CD4-positive, alpha-beta T cell treated with Interleukin-2 at 100 ng/mL for 4 hours (primary cell): ENCODE measurements around the gene ZNF609.

ENCODE experiments used
- DNase-seq: peaks from one replicate; pipeline ENCODE4 v3.0.0-alpha.2; 2020; ENCODE audit warnings: low spot score

The ZNF609 gene

GRCh38 chr15:64502551-64502950 lies 42.2 kb downstream of the ZNF609 start:
- no peak for DNase-seq

DNA sequence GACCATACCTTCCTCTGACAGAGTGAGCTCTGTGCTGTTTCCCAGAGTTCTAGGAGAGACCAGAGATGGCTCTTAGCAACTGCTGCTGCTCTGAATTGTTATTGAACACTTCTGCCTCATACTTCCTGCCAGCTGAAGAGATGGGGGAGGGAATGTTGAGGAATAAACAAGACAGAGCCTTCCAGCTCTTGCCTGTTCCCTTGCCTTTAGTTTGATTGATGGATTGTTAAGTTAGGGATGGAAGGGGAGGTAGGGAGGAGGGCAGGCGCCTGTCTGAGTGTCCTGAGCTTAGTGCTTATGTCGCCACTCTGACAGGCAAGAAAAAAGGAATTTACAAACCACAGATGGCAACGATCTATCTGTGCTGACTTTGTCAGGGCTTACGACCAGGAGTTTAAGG lies 42.8 kb downstream of the ZNF609 start:
- DNase-seq = peak; percentile 10

DNA sequence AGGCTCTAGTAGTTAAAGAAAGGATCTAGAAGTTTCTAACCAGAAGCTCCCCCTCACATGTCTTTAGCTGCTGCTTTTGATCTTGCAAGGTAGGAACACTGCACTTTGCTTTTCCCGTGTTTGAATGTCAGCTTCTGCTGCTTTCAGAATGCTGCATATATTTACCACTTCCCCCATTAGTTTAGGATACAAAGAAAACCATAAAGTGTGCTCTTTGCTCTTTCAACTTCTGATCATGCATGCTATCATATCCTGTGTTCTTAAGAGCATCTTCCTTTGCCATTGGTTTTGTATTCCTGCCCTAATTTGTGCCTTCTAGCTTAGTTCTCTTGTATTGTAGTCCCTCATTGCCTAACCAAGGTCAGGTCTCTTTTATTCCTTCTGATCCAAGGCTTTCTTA lies 43.3 kb downstream of the ZNF609 start:
- DNase-seq = peak; percentile 27

- peak; percentile 25 for DNase-seq
These were observed 47.0 kb downstream of the ZNF609 start for GRCh38 chr15:64507293-64507802.

- DNase-seq = no peak
These were observed 47.5 kb downstream of the ZNF609 start for GRCh38 chr15:64507845-64508244.

DNA sequence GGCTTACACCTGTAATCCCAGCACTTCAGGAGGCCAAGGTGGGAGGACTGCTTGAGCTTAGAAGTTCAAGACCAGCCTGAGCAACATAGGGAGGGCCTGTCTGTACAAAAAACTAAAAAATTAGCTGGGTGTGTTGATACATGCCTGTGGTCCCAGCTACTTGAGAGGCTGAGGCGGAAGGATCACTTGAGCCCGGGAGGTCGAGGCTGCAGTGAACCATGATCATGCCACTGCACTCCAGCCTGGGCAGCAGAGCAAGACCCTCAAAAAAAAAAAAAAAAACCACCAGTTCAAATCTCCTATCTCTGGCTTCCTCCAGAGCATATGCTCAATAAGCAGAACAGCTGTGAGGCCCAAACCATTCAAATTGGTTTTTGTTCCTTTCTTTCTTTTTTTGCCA lies 53.4 kb downstream of the ZNF609 start:
- DNase-seq = no peak

- no peak for DNase-seq
These were observed 54.8 kb downstream of the ZNF609 start for GRCh38 chr15:64515196-64515595.

- no peak for DNase-seq
These were observed 55.4 kb downstream of the ZNF609 start for GRCh38 chr15:64515825-64516224.

DNA sequence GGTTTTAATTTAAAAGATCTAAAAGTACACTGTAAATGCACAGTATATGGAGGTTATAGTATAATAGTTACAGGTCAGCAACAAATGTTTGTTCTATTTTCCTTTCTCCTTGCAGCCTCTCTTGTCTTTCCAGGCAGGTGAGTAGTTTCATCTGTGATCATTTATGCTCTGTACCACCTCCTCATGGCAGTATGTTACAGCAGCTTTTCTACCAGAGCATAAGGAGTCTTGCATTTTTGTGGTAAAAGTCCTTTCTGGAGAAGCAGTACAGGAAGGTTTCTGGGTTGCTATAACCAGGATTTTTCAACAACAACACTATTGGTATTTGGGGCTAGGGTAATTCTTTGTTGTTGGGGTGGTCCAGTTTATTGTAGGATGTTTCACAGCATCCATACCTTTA lies 59.5 kb downstream of the ZNF609 start:
- DNase-seq = no peak

DNA sequence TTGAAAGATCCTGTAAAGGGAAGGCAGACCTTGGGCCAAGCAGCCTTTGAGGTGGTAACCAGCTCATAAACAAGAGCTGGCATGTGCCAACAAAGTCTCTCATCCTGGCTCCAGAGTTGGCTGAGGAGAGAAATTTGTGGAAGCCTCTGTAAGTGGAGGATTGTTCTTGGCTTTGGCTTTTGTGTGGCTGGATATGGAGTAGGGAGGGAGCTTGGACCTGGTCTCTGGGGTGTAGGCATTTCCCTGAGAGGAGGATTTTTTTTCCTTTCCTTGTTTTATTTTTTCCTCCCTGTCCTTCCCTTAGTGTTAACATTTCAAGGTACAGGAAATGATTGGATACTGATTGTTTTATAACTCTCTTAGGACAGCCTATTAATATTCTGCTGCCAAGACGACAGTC lies 60.8 kb downstream of the ZNF609 start:
- DNase-seq = no peak

GRCh38 chr15:64521726-64522164 lies 61.4 kb downstream of the ZNF609 start:
- no peak for DNase-seq

GRCh38 chr15:64522226-64522823 lies 61.9 kb downstream of the ZNF609 start:
- DNase-seq = no peak

DNA sequence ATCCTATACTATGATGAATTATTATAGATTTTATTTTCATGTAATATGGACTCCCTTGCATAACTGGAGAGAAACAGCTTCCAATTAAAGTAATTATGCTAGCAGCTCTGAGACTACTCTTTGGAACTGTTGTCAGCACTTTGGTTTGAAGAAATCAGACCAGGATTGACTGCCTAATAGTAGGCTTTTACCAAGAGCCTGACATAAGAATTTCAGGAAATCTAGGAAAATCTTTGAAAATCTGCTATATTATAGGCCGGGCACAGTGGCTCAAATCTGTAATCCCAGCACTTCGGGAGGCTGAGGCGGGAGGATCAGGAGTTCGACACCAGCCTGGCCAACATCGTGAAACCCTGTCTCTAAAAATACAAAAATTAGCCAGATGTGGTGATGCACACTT lies 62.9 kb downstream of the ZNF609 start:
- no peak for DNase-seq

- no peak for DNase-seq
These were observed 64.4 kb downstream of the ZNF609 start for GRCh38 chr15:64524778-64525177.

- DNase-seq = no peak
These were observed 65.6 kb downstream of the ZNF609 start for GRCh38 chr15:64525828-64526530.

DNA sequence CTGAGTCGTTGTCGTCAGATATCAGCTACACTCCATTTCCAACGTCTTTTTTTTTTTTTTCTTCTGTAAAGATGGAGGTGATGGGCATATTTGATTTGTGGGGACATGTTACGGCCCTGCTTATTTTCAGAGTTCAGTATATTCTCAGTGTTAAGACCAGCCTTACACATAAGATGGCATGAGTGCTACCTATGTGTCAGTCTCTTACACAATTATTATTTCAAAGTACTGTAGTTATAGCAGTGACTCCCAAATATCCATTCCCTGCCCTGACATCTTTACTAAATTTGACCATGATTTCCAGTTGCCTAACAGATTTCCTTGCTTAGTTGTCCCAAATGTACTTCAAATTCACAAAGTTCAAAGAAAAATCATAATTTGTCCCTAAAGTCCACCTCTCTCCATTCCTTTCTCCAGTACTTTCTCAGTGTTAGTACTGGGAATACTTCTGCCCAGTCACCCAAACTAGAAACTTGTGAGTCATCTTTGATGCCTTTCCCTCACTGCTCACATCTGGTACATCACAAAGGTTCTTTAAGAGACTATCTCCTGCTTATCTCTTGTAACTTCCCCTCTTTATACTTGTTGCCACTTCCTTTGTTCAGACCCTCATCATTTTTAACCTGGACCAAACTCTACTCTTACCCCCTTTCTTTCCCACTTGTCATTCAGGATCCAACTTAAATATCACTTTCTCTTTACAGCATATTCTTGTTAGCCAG lies 67.0 kb downstream of the ZNF609 start:
- DNase-seq = no peak

DNA sequence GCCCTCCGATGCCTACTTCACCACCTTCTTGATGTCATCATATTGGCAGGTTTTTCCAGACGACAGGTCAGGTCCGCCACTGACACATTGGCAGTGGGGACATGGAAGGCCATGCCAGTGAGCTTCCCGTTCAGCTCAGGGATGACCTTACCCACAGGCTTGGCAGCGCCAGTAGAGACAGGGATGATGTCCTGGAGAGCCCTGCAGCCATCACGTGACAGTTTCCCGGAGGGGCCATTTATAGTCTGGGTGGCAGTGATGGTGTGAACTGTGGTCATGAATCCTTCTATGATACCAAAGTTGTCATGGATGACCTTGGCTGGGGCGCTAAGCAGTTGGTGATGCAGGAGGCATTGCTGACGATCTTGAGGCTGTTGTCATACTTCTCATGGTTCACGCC lies 68.5 kb downstream of the ZNF609 start:
- no peak for DNase-seq

GRCh38 chr15:64530472-64530871 lies 70.1 kb downstream of the ZNF609 start:
- DNase-seq = no peak

DNA sequence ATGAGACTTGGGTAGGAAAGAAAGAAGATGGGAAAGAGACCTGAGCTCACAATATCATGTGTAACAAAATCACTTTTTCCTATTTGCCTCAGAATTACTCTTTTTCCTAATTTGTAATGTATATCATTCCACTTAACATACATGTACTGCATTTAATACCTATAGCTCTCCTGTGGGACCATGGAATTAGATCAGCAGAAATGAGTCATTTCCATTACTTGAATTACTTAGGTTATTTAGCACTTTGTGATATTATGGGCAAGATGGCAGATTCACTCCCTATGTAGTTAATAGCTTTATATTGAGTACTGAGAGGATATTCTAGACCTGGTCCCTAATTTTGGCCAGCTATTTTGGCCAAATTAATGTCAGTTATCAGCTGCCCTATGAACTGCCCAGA lies 70.5 kb downstream of the ZNF609 start:
- DNase-seq = no peak

DNA sequence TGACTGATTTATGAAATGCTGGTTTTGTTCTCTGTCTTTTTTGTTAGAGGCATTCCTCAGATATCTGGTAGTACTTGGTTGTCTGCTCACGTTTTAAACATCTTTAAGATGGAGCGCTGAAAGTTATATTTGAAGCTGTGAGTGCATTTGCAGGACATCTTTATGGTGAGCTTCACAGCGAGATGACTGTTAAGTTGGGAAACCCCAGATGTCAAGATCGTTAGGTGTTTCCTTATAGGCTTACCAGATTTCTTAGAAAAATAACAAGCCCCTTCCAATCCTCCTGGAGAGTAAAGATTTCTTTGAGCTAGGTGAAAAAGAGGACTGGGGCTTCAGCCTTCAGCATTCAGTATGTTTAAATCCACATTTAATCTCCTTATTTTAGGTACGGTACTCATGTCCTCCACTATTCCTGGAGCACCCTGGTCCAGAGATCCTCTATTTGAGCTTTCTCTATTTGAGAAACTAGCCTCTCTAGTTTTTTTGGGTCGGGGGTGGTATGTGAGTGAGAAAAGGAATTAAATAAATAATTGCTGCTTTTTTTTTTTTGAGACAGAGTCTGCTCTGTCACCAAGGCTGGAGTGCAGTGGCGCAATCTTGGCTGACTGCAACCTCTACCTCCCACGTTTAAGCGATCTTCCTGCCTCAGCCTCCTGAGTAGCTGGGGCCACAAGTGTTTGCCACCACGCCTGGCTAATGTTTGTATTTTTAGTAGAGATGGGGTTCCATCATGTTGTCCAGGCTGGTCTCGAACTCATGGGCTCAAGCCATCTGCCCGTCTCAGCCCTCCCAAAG lies 72.3 kb downstream of the ZNF609 start:
- DNase-seq = no peak

GRCh38 chr15:64535460-64536243 lies 75.3 kb downstream of the ZNF609 start:
- DNase-seq = peak; percentile 2
